ENCODE data around the gene BRD4. TPM values are rescaled to one million over a fixed set of nuclear protein-coding genes. Genes with fewer than 3 reads are reported as not detected.

Gene BRD4
- polyA plus RNA-seq, 1 donor from 2014 or later, result 3.6 TPM

DNA sequence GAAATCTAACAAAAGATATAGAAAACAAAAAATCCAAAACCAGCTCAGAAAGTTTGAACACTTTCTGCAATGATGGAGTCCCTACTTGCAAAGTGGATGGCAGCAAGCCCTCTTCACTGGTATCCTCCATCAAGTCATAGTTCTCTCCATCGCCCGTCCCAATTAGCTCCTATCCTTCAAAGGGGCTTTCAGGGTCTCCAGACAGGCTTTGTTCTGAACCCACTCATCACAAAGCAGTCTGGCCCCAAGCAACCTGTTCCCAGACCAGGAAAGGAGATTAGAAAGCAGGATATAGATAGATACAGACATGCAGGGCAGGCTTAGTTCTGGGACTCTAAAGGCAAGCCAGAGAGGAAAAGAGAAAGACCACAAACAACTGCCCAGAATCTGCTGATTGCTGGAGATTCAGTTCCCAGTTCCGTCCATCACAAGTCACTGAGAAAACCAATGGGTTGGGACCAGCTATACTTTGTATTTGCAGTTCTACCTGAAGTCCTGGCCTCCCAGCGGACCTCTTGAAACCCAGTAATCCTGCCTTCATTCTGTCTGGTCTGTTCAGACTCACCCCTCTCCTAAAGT lies 52.9 kb downstream of the BRD4 start:
- H3F3A ChIP-seq (ENCODE audit: insufficient read depth, low read length, poor library complexity, severe bottlenecking), result peaks cover 7% of the 10 kb centered on the region
- no peak overlapping the region for H2AFZ ChIP-seq (ENCODE audit: low read depth, low read length)
- H3K4me3 ChIP-seq (ENCODE audit: low read length), result peak overlapping the region; percentile 60
- peak overlapping the region; percentile 89 for H3K27ac ChIP-seq (ENCODE audit: low read length)
- no peaks in the 10 kb centered on the region for H3K9me3 ChIP-seq (ENCODE audit: low read length)
- no peak overlapping the region for H3K9ac ChIP-seq (ENCODE audit: low read length)
- H3K79me2 ChIP-seq (replicated peaks; ENCODE audit: insufficient read depth, low read length), result peaks cover 83% of the 10 kb centered on the region
- no peaks in the 10 kb centered on the region for H3K27me3 ChIP-seq (ENCODE audit: insufficient read depth, low read depth, low read length)
- TF ChIP-seq, protein P1, sequence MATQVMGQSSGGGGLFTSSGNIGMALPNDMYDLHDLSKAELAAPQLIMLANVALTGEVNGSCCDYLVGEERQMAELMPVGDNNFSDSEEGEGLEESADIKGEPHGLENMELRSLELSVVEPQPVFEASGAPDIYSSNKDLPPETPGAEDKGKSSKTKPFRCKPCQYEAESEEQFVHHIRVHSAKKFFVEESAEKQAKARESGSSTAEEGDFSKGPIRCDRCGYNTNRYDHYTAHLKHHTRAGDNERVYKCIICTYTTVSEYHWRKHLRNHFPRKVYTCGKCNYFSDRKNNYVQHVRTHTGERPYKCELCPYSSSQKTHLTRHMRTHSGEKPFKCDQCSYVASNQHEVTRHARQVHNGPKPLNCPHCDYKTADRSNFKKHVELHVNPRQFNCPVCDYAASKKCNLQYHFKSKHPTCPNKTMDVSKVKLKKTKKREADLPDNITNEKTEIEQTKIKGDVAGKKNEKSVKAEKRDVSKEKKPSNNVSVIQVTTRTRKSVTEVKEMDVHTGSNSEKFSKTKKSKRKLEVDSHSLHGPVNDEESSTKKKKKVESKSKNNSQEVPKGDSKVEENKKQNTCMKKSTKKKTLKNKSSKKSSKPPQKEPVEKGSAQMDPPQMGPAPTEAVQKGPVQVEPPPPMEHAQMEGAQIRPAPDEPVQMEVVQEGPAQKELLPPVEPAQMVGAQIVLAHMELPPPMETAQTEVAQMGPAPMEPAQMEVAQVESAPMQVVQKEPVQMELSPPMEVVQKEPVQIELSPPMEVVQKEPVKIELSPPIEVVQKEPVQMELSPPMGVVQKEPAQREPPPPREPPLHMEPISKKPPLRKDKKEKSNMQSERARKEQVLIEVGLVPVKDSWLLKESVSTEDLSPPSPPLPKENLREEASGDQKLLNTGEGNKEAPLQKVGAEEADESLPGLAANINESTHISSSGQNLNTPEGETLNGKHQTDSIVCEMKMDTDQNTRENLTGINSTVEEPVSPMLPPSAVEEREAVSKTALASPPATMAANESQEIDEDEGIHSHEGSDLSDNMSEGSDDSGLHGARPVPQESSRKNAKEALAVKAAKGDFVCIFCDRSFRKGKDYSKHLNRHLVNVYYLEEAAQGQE (IDR thresholded peaks at IDR 0.05; ENCODE audit: borderline replicate concordance), result no peak
- TF ChIP-seq SMC3 (conservative IDR thresholded peaks at IDR 0.05; ENCODE audit: poor library complexity) (no peak), POLR2AphosphoS5 (IDR thresholded peaks at IDR 0.05) (no peak), EP300 (conservative IDR thresholded peaks at IDR 0.05; ENCODE audit: poor library complexity, severe bottlenecking) (no peak), RAD21 (conservative IDR thresholded peaks at IDR 0.05) (no peak)
- no peaks in the 10 kb centered on the region for H4K20me1 ChIP-seq (ENCODE audit: insufficient read depth)
- no peak overlapping the region for H3K4me2 ChIP-seq (ENCODE audit: low read length)
- H3K9me2 ChIP-seq (ENCODE audit: insufficient read depth, low read length), result no peaks in the 10 kb centered on the region
- no peaks in the 10 kb centered on the region for H3K36me3 ChIP-seq (ENCODE audit: insufficient read depth, low read length)

DNA sequence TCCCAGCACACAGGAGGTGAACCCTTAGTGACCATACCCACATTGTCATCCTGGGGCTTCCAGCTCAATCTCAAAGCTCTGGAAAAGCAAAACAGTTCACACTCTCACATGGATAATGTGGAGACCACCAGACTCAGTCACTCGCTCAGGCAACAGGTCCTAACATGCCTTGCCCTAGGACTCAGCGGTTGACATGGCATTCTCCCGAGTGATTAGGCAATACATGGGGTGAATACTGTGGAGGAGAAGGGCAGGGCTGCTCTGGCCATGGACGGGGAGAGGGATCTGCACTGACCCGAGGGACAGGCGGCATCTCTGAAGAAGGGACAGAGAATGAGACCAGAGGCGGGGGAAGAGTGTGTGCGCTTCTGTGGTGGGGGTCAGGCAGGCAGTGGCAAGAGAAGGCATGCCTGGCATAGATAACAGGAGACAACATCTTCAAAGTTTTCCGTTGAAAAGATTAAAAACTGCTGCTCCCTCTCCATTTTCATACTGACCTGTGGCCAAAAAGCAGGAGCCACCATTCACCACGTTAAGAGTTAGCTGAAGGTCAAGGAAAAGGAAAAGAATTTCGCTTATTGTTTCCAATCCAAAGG lies 55.6 kb downstream of the BRD4 start:
- Histone ChIP-seq H3K9me3 (ENCODE audit: low read length) (no peaks in the 10 kb centered on the region), H3K36me3 (ENCODE audit: insufficient read depth, low read length) (no peaks in the 10 kb centered on the region), H4K20me1 (ENCODE audit: insufficient read depth) (no peaks in the 10 kb centered on the region), H3K4me3 (ENCODE audit: low read length) (no peak overlapping the region), H3K4me2 (ENCODE audit: low read length) (no peak overlapping the region), H2AFZ (ENCODE audit: low read depth, low read length) (no peak overlapping the region), H3F3A (ENCODE audit: insufficient read depth, low read length, poor library complexity, severe bottlenecking) (no peaks in the 10 kb centered on the region), H3K9me2 (ENCODE audit: insufficient read depth, low read length) (no peaks in the 10 kb centered on the region), H3K27ac (ENCODE audit: low read length) (no peak overlapping the region), H3K79me2 (replicated peaks; ENCODE audit: insufficient read depth, low read length) (peaks cover 81% of the 10 kb centered on the region), H3K9ac (ENCODE audit: low read length) (no peak overlapping the region), H3K27me3 (ENCODE audit: insufficient read depth, low read depth, low read length) (no peaks in the 10 kb centered on the region)
- TF ChIP-seq TAF1 (IDR thresholded peaks at IDR 0.05; ENCODE audit: low read depth), result no peak
- no peak for TF ChIP-seq MXI1 (conservative IDR thresholded peaks at IDR 0.05; ENCODE audit: poor library complexity, severe bottlenecking)
- TF ChIP-seq, protein P2, sequence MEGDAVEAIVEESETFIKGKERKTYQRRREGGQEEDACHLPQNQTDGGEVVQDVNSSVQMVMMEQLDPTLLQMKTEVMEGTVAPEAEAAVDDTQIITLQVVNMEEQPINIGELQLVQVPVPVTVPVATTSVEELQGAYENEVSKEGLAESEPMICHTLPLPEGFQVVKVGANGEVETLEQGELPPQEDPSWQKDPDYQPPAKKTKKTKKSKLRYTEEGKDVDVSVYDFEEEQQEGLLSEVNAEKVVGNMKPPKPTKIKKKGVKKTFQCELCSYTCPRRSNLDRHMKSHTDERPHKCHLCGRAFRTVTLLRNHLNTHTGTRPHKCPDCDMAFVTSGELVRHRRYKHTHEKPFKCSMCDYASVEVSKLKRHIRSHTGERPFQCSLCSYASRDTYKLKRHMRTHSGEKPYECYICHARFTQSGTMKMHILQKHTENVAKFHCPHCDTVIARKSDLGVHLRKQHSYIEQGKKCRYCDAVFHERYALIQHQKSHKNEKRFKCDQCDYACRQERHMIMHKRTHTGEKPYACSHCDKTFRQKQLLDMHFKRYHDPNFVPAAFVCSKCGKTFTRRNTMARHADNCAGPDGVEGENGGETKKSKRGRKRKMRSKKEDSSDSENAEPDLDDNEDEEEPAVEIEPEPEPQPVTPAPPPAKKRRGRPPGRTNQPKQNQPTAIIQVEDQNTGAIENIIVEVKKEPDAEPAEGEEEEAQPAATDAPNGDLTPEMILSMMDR (IDR thresholded peaks at IDR 0.05; ENCODE audit: poor library complexity, severe bottlenecking), result no peak
- TF ChIP-seq SMC3 (conservative IDR thresholded peaks at IDR 0.05; ENCODE audit: poor library complexity), result no peak

DNA sequence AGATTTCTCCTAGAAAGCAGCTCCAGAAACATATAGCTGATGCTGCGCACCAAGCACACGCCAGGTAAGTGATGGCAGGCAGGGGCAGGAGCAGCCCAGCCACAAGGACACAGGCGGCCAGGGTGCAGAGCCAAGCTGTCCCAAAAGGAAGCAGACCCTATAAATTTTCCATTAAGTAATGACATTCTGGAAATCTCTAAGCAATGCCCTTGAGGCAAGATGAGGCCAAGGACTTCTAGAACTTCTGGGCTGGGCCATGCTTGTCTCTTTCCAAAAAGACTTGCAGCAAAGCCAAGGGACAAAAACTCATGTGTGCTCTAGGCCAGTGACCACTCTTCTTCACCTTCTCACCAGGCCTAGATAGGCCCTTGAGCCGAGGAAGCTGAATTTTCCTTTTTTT lies 57.9 kb downstream of the BRD4 start:
- Histone ChIP-seq H3K36me3 (ENCODE audit: insufficient read depth, low read length) (no peaks in the 10 kb centered on the region), H3K27me3 (ENCODE audit: insufficient read depth, low read depth, low read length) (no peaks in the 10 kb centered on the region), H3K9me3 (ENCODE audit: low read length) (no peaks in the 10 kb centered on the region), H2AFZ (ENCODE audit: low read depth, low read length) (no peak overlapping the region), H3K4me3 (ENCODE audit: low read length) (no peak overlapping the region), H3K27ac (ENCODE audit: low read length) (no peak overlapping the region), H4K20me1 (ENCODE audit: insufficient read depth) (no peaks in the 10 kb centered on the region), H3K4me2 (ENCODE audit: low read length) (no peak overlapping the region), H3F3A (ENCODE audit: insufficient read depth, low read length, poor library complexity, severe bottlenecking) (no peaks in the 10 kb centered on the region), H3K79me2 (replicated peaks; ENCODE audit: insufficient read depth, low read length) (peaks cover 80% of the 10 kb centered on the region), H3K9me2 (ENCODE audit: insufficient read depth, low read length) (no peaks in the 10 kb centered on the region), H3K9ac (ENCODE audit: low read length) (no peak overlapping the region)
- TF ChIP-seq EZH2 (IDR thresholded peaks at IDR 0.05; ENCODE audit: borderline replicate concordance, insufficient read depth, low read length, poor library complexity, severe bottlenecking) (no peak), SMC3 (conservative IDR thresholded peaks at IDR 0.05; ENCODE audit: poor library complexity) (no peak), EP300 (conservative IDR thresholded peaks at IDR 0.05; ENCODE audit: poor library complexity, severe bottlenecking) (no peak), RAD21 (conservative IDR thresholded peaks at IDR 0.05) (no peak), TAF1 (IDR thresholded peaks at IDR 0.05; ENCODE audit: low read depth) (no peak), POLR2AphosphoS5 (IDR thresholded peaks at IDR 0.05) (no peak), MXI1 (conservative IDR thresholded peaks at IDR 0.05; ENCODE audit: poor library complexity, severe bottlenecking) (no peak)
- TF ChIP-seq, protein P2 (IDR thresholded peaks at IDR 0.05; ENCODE audit: poor library complexity, severe bottlenecking), result no peak
- TF ChIP-seq, protein P1 (IDR thresholded peaks at IDR 0.05; ENCODE audit: borderline replicate concordance), result no peak

Measured in neural cell (in vitro differentiated cells).